ENCODE measurements around the gene RGL3.

DNA sequence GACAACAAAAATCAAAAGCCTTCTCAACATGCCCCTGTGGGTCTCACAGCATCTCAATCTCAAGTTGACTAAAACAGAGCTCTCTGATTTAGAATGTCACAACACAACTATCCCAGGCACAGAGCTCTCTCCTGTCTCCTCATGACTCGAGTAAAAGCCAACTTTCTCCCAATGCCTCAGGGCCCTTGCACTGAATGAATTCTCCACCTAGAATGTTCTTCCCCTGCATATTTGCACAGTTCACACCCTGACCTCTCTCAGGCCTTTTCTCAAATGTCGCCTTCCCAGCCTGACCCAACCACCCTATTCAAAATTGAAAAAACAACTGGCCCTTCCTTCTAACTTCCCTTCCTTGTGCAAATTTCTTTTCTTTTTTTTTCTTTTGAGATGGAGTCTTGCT, 48.4 kb downstream of the RGL3 start:
- no peak for TF ChIP-seq GATA2 (IDR thresholded peaks at IDR 0.05; ENCODE audit: low read depth, low read length)
- TF ChIP-seq GATA3 (IDR thresholded peaks at IDR 0.05; ENCODE audit: low read depth, low read length) = no peak

Measured in SH-SY5Y (cell line).